Stimulated activated CD4-positive, alpha-beta T cell treated with anti-CD3 and anti-CD28 coated beads, Interleukin-2, amount 100 ng/mL, for 4 hours (primary cell): Measurements from ENCODE around the gene KRT16.
"Not testable (repeated sequence)": the region's sequence is repeated elsewhere in the genome, so short reads cannot be mapped to it uniquely, and the experiment has no call there.

Experiments used
- DNase-seq: peaks from one replicate; pipeline ENCODE4 v3.0.0-alpha.2; 2020; ENCODE audit warnings: low read depth

Gene KRT16

GRCh38 chr17:41614767-41615166, 2.2 kb upstream of the KRT16 start:
- not testable (repeated sequence) for DNase-seq

GRCh38 chr17:41614098-41614497, 1.5 kb upstream of the KRT16 start:
- DNase-seq, result no peak

- DNase-seq, result no peak
These were observed 913 bp upstream of the KRT16 start for GRCh38 chr17:41613277-41614082.

GRCh38 chr17:41610965-41611640, 1.5 kb downstream of the KRT16 start:
- DNase-seq, result no peak

- not testable (repeated sequence) for DNase-seq
These were observed 2.5 kb downstream of the KRT16 start for GRCh38 chr17:41610061-41610517.

GRCh38 chr17:41606930-41607329, 5.6 kb downstream of the KRT16 start:
- not testable (repeated sequence) for DNase-seq

DNA sequence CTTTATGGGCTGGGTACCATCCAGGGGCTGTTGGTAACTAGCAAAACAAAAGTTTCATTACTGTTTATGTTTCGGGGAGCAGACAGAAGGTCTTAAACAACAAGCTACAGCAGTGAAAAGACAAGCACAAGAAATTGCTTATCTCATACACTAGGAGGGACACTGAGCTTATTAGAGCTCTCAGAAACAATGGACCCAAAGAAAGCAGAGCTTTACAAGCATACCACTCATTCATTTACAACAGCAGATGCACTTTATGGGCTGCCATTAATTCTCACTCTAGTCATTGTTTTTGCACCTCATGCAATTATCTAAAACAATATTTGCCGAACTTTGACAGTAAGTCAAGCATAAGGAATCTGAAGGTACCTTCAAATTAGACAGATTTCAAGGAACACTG, 10.0 kb downstream of the KRT16 start:
- DNase-seq, result no peak

GRCh38 chr17:41600318-41600717, 12.2 kb downstream of the KRT16 start:
- no peak for DNase-seq

DNA sequence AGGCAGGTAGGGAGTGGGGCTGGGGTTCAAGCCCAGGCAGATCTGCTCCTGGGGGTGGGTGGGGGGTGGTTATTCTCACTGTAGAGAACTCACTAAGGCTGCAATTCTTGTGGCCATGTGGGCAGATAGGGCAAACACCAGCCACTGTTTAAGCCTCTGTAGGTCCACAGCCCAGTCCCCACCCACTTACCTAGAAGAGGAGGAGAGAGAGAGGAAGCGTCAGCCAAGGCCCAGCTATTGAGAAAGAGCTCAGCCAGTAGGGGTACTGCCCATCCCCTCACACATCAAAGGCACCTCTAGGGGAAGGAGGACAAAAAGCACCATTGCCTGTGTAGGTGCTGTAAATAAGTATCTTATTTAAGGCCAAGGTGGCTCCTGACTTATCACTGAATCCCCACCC, 12.9 kb downstream of the KRT16 start:
- no peak for DNase-seq

- no peak for DNase-seq
These were observed 17.0 kb downstream of the KRT16 start for GRCh38 chr17:41595585-41595984.

DNA sequence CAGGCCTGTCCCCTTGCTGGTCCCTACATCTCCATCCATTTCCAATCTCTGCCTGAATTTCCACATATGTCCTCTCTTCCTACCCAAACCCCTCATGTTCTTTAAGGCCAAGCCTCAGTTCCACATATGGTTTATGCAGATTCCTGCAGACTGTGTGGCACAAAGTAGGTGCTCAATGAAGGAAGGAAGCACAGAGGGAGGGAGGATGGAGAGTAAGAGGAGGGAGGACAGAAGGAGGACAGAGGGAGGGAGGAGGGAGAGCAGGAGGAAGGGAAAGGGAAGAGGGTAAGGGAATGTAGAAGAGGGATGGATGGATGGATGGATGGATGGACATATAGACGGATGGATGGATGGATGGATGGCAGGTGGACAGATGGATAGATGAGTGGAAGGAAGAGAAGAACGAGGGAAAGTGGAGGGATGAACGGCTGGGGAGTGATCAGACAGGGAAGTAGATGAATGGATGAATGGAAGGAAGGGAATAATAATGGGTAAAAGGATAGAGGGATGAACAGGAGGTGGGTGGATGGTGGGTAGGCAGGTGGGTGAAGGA, 18.1 kb downstream of the KRT16 start:
- DNase-seq, result no peak

DNA sequence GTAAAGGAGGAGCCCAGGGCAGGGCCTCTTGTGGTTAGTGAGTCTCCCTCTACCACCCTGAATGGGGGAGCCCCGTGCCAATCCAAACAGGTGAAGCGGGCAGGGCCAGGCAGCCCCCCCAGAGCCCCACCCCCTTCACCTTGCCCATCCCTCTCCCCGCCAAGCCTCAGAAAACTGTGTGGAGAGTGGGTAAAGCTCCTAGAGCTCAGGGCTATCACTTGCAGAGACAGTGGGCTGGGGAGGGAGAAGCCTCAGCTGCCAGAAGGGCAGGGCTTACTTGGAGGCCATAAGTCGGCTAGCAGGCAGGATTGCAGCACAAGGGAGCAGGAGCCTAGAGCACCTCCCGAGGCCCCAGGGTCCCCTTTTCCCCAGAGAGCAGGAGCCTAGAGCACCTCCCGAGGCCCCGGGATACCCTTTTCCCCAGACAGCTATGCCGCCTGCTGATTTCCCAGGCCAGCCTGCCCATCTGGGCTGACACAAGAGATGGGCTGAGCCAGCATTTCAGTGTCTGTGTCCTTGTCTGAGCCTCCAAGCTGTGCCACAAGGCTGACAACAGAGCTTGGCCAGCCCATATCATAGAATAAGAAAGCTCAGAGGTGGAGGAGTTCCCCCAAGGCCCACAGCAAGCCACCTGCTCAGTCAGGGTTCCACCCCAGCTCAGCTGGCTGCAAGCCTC, 19.1 kb downstream of the KRT16 start:
- DNase-seq, result no peak

- DNase-seq, result no peak
These were observed 19.8 kb downstream of the KRT16 start for GRCh38 chr17:41592601-41593305.

DNA sequence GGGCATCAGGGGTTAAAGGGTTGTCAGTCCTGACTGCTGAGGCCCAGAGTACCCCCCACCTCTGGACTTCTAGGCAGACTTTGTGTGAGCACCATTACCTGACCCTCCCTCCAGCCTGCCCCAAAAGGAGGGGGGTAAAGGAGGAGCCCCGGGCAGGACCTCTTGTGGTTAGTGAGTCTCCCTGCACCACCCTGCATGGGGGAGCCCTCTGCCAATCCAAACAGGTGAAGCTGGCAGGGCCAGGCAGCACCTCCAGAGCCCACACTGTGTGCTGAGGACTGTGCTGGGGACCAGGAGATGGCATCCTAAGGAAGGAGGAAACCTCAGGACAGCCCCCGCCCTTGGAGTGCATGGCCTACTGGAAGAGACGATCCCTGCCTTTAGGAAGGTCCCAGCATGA, 23.3 kb downstream of the KRT16 start:
- DNase-seq, result no peak

DNA sequence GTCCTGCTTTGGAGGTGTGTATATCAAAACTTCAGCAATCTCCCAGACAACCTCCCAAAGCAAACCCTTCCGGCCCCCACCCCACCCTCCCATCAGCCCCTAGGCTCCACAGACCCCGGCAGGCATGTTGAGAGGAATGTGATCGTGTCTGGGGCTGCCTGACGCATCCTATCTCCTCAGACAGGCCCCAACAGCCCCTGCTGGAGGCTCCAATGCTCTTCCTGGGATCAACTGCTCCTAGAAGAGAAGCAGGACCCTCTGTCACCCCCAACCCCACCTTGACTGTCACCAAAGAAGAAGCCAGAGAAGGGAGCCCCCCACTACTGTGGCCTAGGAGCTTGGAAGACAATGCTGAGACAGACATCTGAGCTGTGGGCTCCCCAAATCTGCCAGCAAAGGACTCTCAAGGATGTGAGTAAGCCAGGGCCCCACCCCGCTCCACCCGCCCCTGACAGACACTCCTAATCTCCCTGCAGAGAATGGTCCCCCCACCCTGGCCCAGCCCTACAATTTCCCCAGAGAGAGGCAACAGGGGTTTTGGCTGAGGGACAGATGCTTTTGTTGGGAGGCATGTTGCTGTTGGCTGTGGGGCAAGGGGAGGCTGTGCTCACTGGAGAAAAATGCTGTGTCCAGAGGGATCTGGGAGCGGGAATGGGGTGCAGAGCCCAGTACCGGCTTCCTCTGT, 24.3 kb downstream of the KRT16 start:
- no peak for DNase-seq

DNA sequence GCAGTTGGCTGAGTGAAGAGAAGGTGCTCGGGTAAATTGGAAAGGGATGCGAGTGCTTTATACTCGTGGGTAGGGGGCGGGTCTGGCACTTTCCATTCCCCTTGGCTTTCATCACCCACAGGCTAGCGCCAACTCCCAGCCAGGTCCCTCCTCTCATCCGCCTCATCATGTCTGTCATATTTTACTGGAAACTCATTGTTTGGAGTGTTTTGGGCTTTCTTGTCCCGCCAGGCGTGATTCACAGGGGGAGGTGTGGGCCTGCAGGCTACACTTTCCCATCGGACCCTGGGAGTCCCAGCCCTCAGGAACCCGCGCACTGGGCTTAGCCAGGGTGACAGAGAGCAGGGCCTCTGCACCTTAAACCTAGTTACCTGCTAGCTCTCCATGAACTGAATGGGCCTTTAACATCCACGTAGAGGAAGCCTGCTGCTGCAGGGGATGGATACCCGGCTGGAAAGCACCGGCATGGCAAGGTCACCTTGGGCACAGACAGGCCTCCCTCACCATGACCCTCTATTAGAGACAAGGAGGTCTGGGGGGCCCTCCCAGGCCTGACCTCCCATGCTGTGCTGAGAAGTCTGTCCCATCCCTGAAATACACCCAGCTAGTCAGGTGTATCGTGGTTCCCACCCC, 25.6 kb downstream of the KRT16 start, which contains the start of gene KRT14:
Gene KRT14, minus strand, starts transcription at position 33 of the 633 bp plus-strand sequence. CDS start 61 bp downstream, outside the sequence.
- no peak for DNase-seq

GRCh38 chr17:41585301-41586056, 27.1 kb downstream of the KRT16 start:
- no peak for DNase-seq

GRCh38 chr17:41584331-41584927, 28.1 kb downstream of the KRT16 start:
- DNase-seq, result not testable (repeated sequence)
